GM21423 (cell line): ENCODE results near the gene MTX3.

ENCODE experiments used
- ATAC-seq: cut with Tn5 transposase; IDR thresholded peaks from one replicate; pipeline ENCODE4 v1.9.1; 2021; ENCODE audit warnings: mild to moderate bottlenecking, moderate library complexity; ENCODE audit not compliant: unreplicated experiment

Gene MTX3

GRCh38 chr5:79936646-79937216, 54.3 kb downstream of the MTX3 start:
- ATAC-seq: no peak

GRCh38 chr5:79936002-79936645, 54.9 kb downstream of the MTX3 start:
- no peak for ATAC-seq

- no peak for ATAC-seq
Measured at GRCh38 chr5:79934681-79935080, 56.4 kb downstream of the MTX3 start.

GRCh38 chr5:79932510-79933504, 58.3 kb downstream of the MTX3 start:
- ATAC-seq: no peak

DNA sequence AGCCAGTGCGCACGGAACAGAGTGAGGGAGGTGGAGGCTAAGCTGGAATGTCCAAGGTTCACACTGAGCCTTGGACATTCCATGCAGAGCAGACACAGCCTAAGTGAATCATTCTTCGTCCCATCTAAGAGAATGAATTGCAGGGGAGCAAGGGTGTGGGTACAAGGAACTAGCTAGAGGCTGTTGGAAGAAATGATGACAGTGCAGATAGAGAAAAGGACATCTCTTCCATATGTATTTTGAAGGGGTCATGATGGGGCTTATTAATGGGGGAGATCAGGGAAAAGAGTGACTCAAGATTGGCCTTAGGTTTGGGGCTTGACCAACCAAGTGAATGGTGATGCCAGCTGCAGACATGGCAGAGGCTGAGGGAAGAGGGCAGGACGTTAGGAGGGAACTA, 59.2 kb downstream of the MTX3 start:
- no peak for ATAC-seq

GRCh38 chr5:79931409-79931808, 59.7 kb downstream of the MTX3 start:
- no peak for ATAC-seq

DNA sequence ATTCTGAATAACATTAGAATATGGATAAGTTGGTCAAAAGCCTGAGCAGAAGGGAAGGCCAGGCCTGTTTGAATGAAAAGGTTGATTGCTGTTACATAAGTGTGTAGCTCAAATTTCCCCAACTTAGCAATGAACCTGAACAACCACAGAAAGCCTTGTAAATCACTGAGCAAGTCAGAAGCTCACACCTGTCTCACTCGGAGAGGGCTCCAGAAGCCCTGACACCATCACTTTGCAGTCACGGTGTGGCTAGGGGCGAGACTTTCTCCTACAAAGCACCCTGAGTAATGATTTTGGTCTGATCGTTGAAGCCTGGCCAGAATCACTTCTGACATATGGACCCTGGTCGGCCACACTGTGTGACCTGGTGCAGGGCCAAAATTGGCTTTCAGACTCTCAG, 62.0 kb downstream of the MTX3 start:
- no peak for ATAC-seq
